GM23338 (cell line): ENCODE data around the gene CCL27. TPM values are rescaled to one million over a fixed set of nuclear protein-coding genes. Genes with fewer than 3 reads are reported as not detected.

Experiments
- ATAC-seq: fragments of 200-7000 bp; cut with Tn5 transposase; 3 replicates; pipeline ENCODE4 v1.9.1; 2020
- DNase-seq: peaks from one replicate; pipeline ENCODE4 v3.0.0-alpha.2; 2015; ENCODE audit warnings: low spot score
- H2AFZ ChIP-seq: fragments of 200-600 bp; sonication (generic); 2 replicates; pipeline ENCODE4 v1.8.0; 2016; ENCODE audit warnings: antibody characterized with exemption, mild to moderate bottlenecking, moderate library complexity
- H3F3A ChIP-seq: fragments of 200-600 bp; sonication (generic); replicated peaks from 2 replicates; pipeline ENCODE4 v1.8.0; 2017; ENCODE audit warnings: antibody characterized with exemption, mixed run types, low read depth
- H3K27ac ChIP-seq: fragments of 200-600 bp; sonication (generic); 2 replicates; pipeline ENCODE4 v1.6.1; 2016; ENCODE audit warnings: low read depth
- H3K27me3 ChIP-seq: fragments of 200-600 bp; sonication (generic); 2 replicates; pipeline ENCODE4 v1.8.0; 2016; ENCODE audit warnings: mild to moderate bottlenecking, mixed run types, moderate library complexity; ENCODE audit not compliant: insufficient read depth
- H3K36me3 ChIP-seq: fragments of 200-600 bp; sonication (generic); 2 replicates; pipeline ENCODE4 v1.8.0; 2016; ENCODE audit warnings: mild to moderate bottlenecking; ENCODE audit not compliant: insufficient read depth
- H3K4me1 ChIP-seq: fragments of 200-600 bp; sonication (generic); 2 replicates; pipeline ENCODE4 v1.8.0; 2016; ENCODE audit warnings: mild to moderate bottlenecking, moderate library complexity; ENCODE audit not compliant: insufficient read depth
- H3K4me2 ChIP-seq: fragments of 200-600 bp; sonication (generic); 2 replicates; pipeline ENCODE4 v1.7.1; 2017; ENCODE audit warnings: mixed run types
- H3K4me3 ChIP-seq: fragments of 200-600 bp; sonication (generic); 2 replicates; pipeline ENCODE4 v1.6.1; 2016; ENCODE audit warnings: mixed run types
- H3K79me2 ChIP-seq: fragments of 200-600 bp; sonication (generic); replicated peaks from 2 replicates; pipeline ENCODE4 v1.8.0; 2017; ENCODE audit warnings: mild to moderate bottlenecking; ENCODE audit not compliant: insufficient read depth
- H3K9me2 ChIP-seq: fragments of 200-600 bp; sonication (generic); 2 replicates; pipeline ENCODE4 v1.8.0; 2017; ENCODE audit not compliant: insufficient read depth
- H4K20me1 ChIP-seq: fragments of 200-600 bp; sonication (generic); replicated peaks from 2 replicates; pipeline ENCODE4 v1.8.0; 2017; ENCODE audit warnings: mild to moderate bottlenecking; ENCODE audit not compliant: insufficient read depth
- H3K27ac Mint-ChIP-seq: 2 replicates; pipeline ENCODE4 v1.8.0; 2020; ENCODE audit warnings: inconsistent platforms, mild to moderate bottlenecking, moderate library complexity, mixed read lengths
- H3K27me3 Mint-ChIP-seq: 3 replicates; pipeline ENCODE4 v1.8.0; 2022; ENCODE audit warnings: low read depth, mild to moderate bottlenecking, moderate library complexity, mixed read lengths, inconsistent platforms; ENCODE audit not compliant: insufficient read depth, poor library complexity
- H3K36me3 Mint-ChIP-seq: 3 replicates; pipeline ENCODE4 v1.8.0; 2021; ENCODE audit warnings: low read depth, mild to moderate bottlenecking, inconsistent platforms, moderate library complexity, mixed read lengths
- H3K4me1 Mint-ChIP-seq: 3 replicates; pipeline ENCODE4 v1.8.0; 2020; ENCODE audit warnings: mild to moderate bottlenecking, inconsistent platforms, mixed read lengths
- H3K4me3 Mint-ChIP-seq: 3 replicates; pipeline ENCODE4 v1.8.0; 2021; ENCODE audit warnings: moderate library complexity, mild to moderate bottlenecking, inconsistent platforms, mixed read lengths
- H3K9me3 Mint-ChIP-seq: 3 replicates; pipeline ENCODE4 v1.8.0; 2020; ENCODE audit warnings: moderate library complexity, mild to moderate bottlenecking, inconsistent platforms, mixed read lengths
- ETS1 ChIP-seq: IDR thresholded peaks from 2 replicates; pipeline ENCODE4 v1.6.1; 2016; ENCODE audit warnings: antibody characterized with exemption
- EZH2 ChIP-seq: fragments of 200-600 bp; sonication (generic); IDR thresholded peaks from one replicate; pipeline ENCODE4 v1.8.0; 2017; ENCODE audit warnings: antibody characterized with exemption, mild to moderate bottlenecking, low read depth; ENCODE audit not compliant: unreplicated experiment
- EZH2phosphoT487 ChIP-seq: fragments of 200-600 bp; sonication (generic); IDR thresholded peaks from one replicate; pipeline ENCODE4 v1.8.1; 2018; ENCODE audit warnings: antibody characterized with exemption; ENCODE audit not compliant: unreplicated experiment
- JUNB ChIP-seq: IDR thresholded peaks from one replicate; pipeline ENCODE4 v1.6.1; 2016; ENCODE audit warnings: antibody characterized with exemption; ENCODE audit not compliant: unreplicated experiment
- POLR2AphosphoS5 ChIP-seq: IDR thresholded peaks from 2 replicates; pipeline ENCODE4 v1.6.1; 2016; ENCODE audit warnings: antibody characterized with exemption, low read depth
- STAT1 ChIP-seq: IDR thresholded peaks from one replicate; pipeline ENCODE4 v1.6.1; 2016; ENCODE audit warnings: antibody characterized with exemption; ENCODE audit not compliant: unreplicated experiment
- ZNF114 ChIP-seq: fragments of 250-450 bp; sonication (Bioruptor Pico); IDR thresholded peaks from 2 replicates; pipeline ENCODE4 v1.5.0; 2020; ENCODE audit warnings: mild to moderate bottlenecking, moderate library complexity
- ZNF331 ChIP-seq: fragments of 250-450 bp; sonication (Bioruptor Pico); IDR thresholded peaks from 2 replicates; pipeline ENCODE4 v1.5.0; 2020; ENCODE audit warnings: low read depth, mild to moderate bottlenecking, moderate library complexity
- ZNF462 ChIP-seq: fragments of 250-450 bp; sonication (Bioruptor Pico); IDR thresholded peaks from 2 replicates; pipeline ENCODE4 v1.5.0; 2020; ENCODE audit warnings: mild to moderate bottlenecking, moderate library complexity
- polyA plus RNA-seq: library from polyadenylated mRNA; unstranded; fragments of >200 nt; fragmentation: Nextera tagmentation; extraction: Ambion mirVana; gene quantifications from 2 replicates; pipeline ENCODE4 v1.2.1, GENCODE V29; 2016
- total RNA-seq: library from RNA; depleted of rRNA; stranded (reverse); fragments of >200 nt; shearing (Covaris generic); gene quantifications from 2 replicates; pipeline ENCODE4 v1.2.3, GENCODE V29; 2014
- TF ChIP-seq, protein P1 (sequence below): IDR thresholded peaks from one replicate; pipeline ENCODE4 v1.6.1; 2018; ENCODE audit warnings: antibody characterized with exemption; ENCODE audit not compliant: unreplicated experiment

The CCL27 gene
- total and polyA plus RNA-seq, 2 experiments from 2014 or later = not detected

- TF ChIP-seq, protein P1, sequence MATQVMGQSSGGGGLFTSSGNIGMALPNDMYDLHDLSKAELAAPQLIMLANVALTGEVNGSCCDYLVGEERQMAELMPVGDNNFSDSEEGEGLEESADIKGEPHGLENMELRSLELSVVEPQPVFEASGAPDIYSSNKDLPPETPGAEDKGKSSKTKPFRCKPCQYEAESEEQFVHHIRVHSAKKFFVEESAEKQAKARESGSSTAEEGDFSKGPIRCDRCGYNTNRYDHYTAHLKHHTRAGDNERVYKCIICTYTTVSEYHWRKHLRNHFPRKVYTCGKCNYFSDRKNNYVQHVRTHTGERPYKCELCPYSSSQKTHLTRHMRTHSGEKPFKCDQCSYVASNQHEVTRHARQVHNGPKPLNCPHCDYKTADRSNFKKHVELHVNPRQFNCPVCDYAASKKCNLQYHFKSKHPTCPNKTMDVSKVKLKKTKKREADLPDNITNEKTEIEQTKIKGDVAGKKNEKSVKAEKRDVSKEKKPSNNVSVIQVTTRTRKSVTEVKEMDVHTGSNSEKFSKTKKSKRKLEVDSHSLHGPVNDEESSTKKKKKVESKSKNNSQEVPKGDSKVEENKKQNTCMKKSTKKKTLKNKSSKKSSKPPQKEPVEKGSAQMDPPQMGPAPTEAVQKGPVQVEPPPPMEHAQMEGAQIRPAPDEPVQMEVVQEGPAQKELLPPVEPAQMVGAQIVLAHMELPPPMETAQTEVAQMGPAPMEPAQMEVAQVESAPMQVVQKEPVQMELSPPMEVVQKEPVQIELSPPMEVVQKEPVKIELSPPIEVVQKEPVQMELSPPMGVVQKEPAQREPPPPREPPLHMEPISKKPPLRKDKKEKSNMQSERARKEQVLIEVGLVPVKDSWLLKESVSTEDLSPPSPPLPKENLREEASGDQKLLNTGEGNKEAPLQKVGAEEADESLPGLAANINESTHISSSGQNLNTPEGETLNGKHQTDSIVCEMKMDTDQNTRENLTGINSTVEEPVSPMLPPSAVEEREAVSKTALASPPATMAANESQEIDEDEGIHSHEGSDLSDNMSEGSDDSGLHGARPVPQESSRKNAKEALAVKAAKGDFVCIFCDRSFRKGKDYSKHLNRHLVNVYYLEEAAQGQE = no peak
- no peak for TF ChIP-seq EZH2
These were observed 21.7 kb upstream of the CCL27 start (continued) for GRCh38 chr9:34684145-34684544.

- Histone ChIP-seq H3K4me1 (no peaks in the 10 kb centered on the region), H3K4me2 (no peak overlapping the region), H4K20me1 (no peaks in the 10 kb centered on the region), H3K27me3 (no peaks in the 10 kb centered on the region), H3K27ac (no peak overlapping the region), H3K79me2 (no peaks in the 10 kb centered on the region), H3K4me3 (no peak overlapping the region), H3K36me3 (no peaks in the 10 kb centered on the region), H2AFZ (no peak overlapping the region), H3K9me2 (no peaks in the 10 kb centered on the region), H3F3A (no peaks in the 10 kb centered on the region)
- no peak for ATAC-seq
- Mint-ChIP-seq H3K4me3 (no peak overlapping the region), H3K4me1 (peaks cover 3% of the 10 kb centered on the region; the same call in 2 of the 3 replicates), H3K27me3 (peaks cover 12% of the 10 kb centered on the region), H3K36me3 (no peaks in the 10 kb centered on the region; the same call in 1 of the 3 replicates), H3K9me3 (no peaks in the 10 kb centered on the region), H3K27ac (no peak overlapping the region)
- DNase-seq = no peak
- TF ChIP-seq EZH2phosphoT487 (no peak), JUNB (no peak), EZH2 (no peak), POLR2AphosphoS5 (no peak), ZNF462 (CRISPR knock-in tag) (no peak), ZNF331 (CRISPR knock-in tag) (no peak), ETS1 (no peak), STAT1 (no peak), ZNF114 (CRISPR knock-in tag) (no peak)
- TF ChIP-seq, protein P1 = no peak
These were observed 13.4 kb upstream of the CCL27 start for GRCh38 chr9:34675869-34676268.
